ENCODE results near the gene FAM83B. TPM values are rescaled to one million over a fixed set of nuclear protein-coding genes. Genes with fewer than 3 reads are reported as not detected.

The FAM83B gene
- total RNA-seq, 1 experiment from 2014 or later, result 5.7 TPM

GRCh38 chr6:54873599-54873998, 27.0 kb downstream of the FAM83B start:
- WGBS (ENCODE audit: extremely low coverage, insufficient read length, low lambda C conversion rate), result no CpG with 5 or more reads among the region's 1 CpG
- Histone ChIP-seq H2AK5ac (ENCODE audit: insufficient read length, low read length) (no peak overlapping the region), H3K27ac (ENCODE audit: insufficient read length, low read depth, low read length) (no peak overlapping the region), H3K27me3 (ENCODE audit: insufficient read depth, low read length) (no peaks in the 10 kb centered on the region), H2BK120ac (ENCODE audit: low read depth, low read length, poor library complexity, severe bottlenecking) (no peak overlapping the region), H4K8ac (replicated peaks; ENCODE audit: insufficient read length, low read depth, low read length) (no peak overlapping the region), H3K23ac (ENCODE audit: insufficient read length, low read depth, low read length) (no peak overlapping the region), H3K23me2 (ENCODE audit: insufficient read length, low read depth, low read length, poor library complexity, severe bottlenecking) (no peaks in the 10 kb centered on the region), H2AFZ (ENCODE audit: low read length) (no peak overlapping the region), H3K4me2 (ENCODE audit: insufficient read depth, insufficient read length, low read length) (no peak overlapping the region), H4K91ac (ENCODE audit: insufficient read length, low read depth, low read length) (no peak overlapping the region), H2BK12ac (ENCODE audit: insufficient read length, low read depth, low read length) (no peak overlapping the region), H2BK20ac (ENCODE audit: low read depth, low read length, poor library complexity, severe bottlenecking) (no peak overlapping the region), H3K18ac (ENCODE audit: insufficient read length, low read depth, low read length) (no peak overlapping the region), H3K14ac (ENCODE audit: insufficient read depth, low read length) (no peak overlapping the region), H3K4ac (ENCODE audit: low read depth, low read length) (no peak overlapping the region), H3T11ph (ENCODE audit: low read length) (no peak overlapping the region), H4K20me1 (ENCODE audit: control insufficient read depth, insufficient read depth, insufficient read length) (no peaks in the 10 kb centered on the region), H3K4me1 (ENCODE audit: insufficient read depth, low read length) (no peaks in the 10 kb centered on the region), H3K56ac (ENCODE audit: insufficient read length, low read depth, low read length) (no peak overlapping the region), H4K5ac (ENCODE audit: insufficient read length, low read depth, low read length) (no peak overlapping the region), H3K79me2 (ENCODE audit: insufficient read depth, low read length) (no peaks in the 10 kb centered on the region), H3K9me3 (ENCODE audit: control insufficient read depth, low read depth, low read length) (no peaks in the 10 kb centered on the region), H2BK15ac (ENCODE audit: low read depth, low read length) (no peak overlapping the region), H3K9ac (ENCODE audit: extremely low read depth, insufficient read length, low read length) (no peak overlapping the region), H2BK5ac (ENCODE audit: insufficient read length, low read length) (no peak overlapping the region), H3K79me1 (ENCODE audit: insufficient read depth, low read depth, low read length, poor library complexity, severe bottlenecking) (no peaks in the 10 kb centered on the region)
- no peak for DNase-seq
- no peaks in the 10 kb centered on the region for H3K9me3 Mint-ChIP-seq
- TF ChIP-seq CTCF (conservative IDR thresholded peaks at IDR 0.05), result no peak
- H3K4me1 Mint-ChIP-seq, result no peaks in the 10 kb centered on the region
- H3K4me3 Mint-ChIP-seq, result no peak overlapping the region
- no peaks in the 10 kb centered on the region for H3K27me3 Mint-ChIP-seq (ENCODE audit: low read depth)
- H3K36me3 Mint-ChIP-seq (ENCODE audit: insufficient read depth in 1 of 3, low read depth in 3 of 3), result no peaks in the 10 kb centered on the region
- H3K27ac Mint-ChIP-seq, result no peak overlapping the region

Data from H9 (cell line).